Caco-2 (cell line): ENCODE results near the gene KIF26B. TPM values are rescaled to one million over a fixed set of nuclear protein-coding genes. Genes with fewer than 3 reads are reported as not detected.

Experiments used
- BruUV-seq: library from RNA; stranded (reverse); fragments of 400-500 nt; replicated peaks from 2 replicates; lab custom pipeline; 2021; lab: Mats Ljungman, UMichigan
- CTCF ChIA-PET: fragments of 300-600 bp; sonication (Branson Sonifier 250); formaldehyde crosslinking; loops from one replicate; lab custom pipeline; 2022; ENCODE audit warnings: antibody characterized with exemption; lab: Charles Lee
- POLR2A ChIA-PET: fragments of 300-600 bp; sonication (Branson Sonifier 250); formaldehyde crosslinking; loops from one replicate; lab custom pipeline; 2022; ENCODE audit warnings: antibody characterized with exemption; lab: Charles Lee
- DNase-seq, 2 experiments: peaks; one replicate each; pipeline versions ENCODE4 v3.0.0 to v3.0.0-alpha.2; 2020 to 2022
- H3K27me3 ChIP-seq: replicated peaks from 2 replicates; pipeline ENCODE4 v1.6.0; 2011; ENCODE audit warnings: low read length; ENCODE audit not compliant: control insufficient read depth, insufficient read depth
- H3K36me3 ChIP-seq: 2 replicates; pipeline ENCODE4 v1.5.1; 2011; ENCODE audit warnings: low read length; ENCODE audit not compliant: control insufficient read depth, insufficient read depth
- H3K4me1 ChIP-seq: fragments of 250-450 bp; sonication (Bioruptor Pico); 2 replicates; pipeline ENCODE4 v1.5.1; 2020; ENCODE audit warnings: mild to moderate bottlenecking
- H3K4me3 ChIP-seq: 2 replicates; pipeline ENCODE4 v1.5.1; 2011; ENCODE audit warnings: low read depth, mild to moderate bottlenecking, control low read depth, low read length
- H3K9me3 ChIP-seq: fragments of 250-450 bp; sonication (Bioruptor Pico); 2 replicates; pipeline ENCODE4 v1.5.1; 2020; ENCODE audit warnings: mild to moderate bottlenecking, moderate library complexity
- H3K27ac Mint-ChIP-seq: one replicate; pipeline ENCODE4 v1.8.0; 2022; ENCODE audit warnings: mixed read lengths; ENCODE audit not compliant: unreplicated experiment
- H3K27me3 Mint-ChIP-seq: one replicate; pipeline ENCODE4 v1.8.0; 2022; ENCODE audit warnings: mixed read lengths; ENCODE audit not compliant: insufficient read depth, unreplicated experiment
- H3K36me3 Mint-ChIP-seq: one replicate; pipeline ENCODE4 v1.8.0; 2022; ENCODE audit warnings: mild to moderate bottlenecking, mixed read lengths; ENCODE audit not compliant: insufficient read depth, unreplicated experiment
- H3K4me1 Mint-ChIP-seq: one replicate; pipeline ENCODE4 v1.8.0; 2022; ENCODE audit warnings: low read depth, mixed read lengths; ENCODE audit not compliant: unreplicated experiment
- H3K4me3 Mint-ChIP-seq: one replicate; pipeline ENCODE4 v1.8.0; 2022; ENCODE audit warnings: mild to moderate bottlenecking, moderate library complexity, mixed read lengths; ENCODE audit not compliant: unreplicated experiment
- H3K9me3 Mint-ChIP-seq: one replicate; pipeline ENCODE4 v1.8.0; 2022; ENCODE audit warnings: mixed read lengths; ENCODE audit not compliant: unreplicated experiment
- intact Hi-C: fragments of 100-400 bp; cut with micrococcal nuclease; formaldehyde crosslinking; loops from one replicate; pipeline ENCODE4 v1.10.0; 2022; ENCODE audit not compliant: unreplicated experiment
- total RNA-seq: library from RNA; stranded (reverse); gene quantifications from 2 replicates; pipeline ENCODE4 v1.2.3, GENCODE V29; 2022
- TF ChIP-seq, protein P1 (sequence below), 2 experiments: fragments of 200-600 bp in 1 of 2; IDR thresholded peaks; 1 replicate in 1 of 2; 2 replicates in 1 of 2; pipeline versions ENCODE4 v1.5.1 to v1.8.0; 2011 to 2022; ENCODE audit warnings: antibody characterized with exemption in 1 of 2, control low read depth in 1 of 2, inconsistent platforms in 1 of 2, low read depth in 1 of 2, low read length in 1 of 2, mild to moderate bottlenecking in 1 of 2, moderate library complexity in 1 of 2; ENCODE audit not compliant: insufficient read depth in 1 of 2, severe bottlenecking in 1 of 2, unreplicated experiment in 1 of 2

KIF26B gene
- total RNA-seq, 1 experiment from 2014 or later: 4.9 TPM

DNA sequence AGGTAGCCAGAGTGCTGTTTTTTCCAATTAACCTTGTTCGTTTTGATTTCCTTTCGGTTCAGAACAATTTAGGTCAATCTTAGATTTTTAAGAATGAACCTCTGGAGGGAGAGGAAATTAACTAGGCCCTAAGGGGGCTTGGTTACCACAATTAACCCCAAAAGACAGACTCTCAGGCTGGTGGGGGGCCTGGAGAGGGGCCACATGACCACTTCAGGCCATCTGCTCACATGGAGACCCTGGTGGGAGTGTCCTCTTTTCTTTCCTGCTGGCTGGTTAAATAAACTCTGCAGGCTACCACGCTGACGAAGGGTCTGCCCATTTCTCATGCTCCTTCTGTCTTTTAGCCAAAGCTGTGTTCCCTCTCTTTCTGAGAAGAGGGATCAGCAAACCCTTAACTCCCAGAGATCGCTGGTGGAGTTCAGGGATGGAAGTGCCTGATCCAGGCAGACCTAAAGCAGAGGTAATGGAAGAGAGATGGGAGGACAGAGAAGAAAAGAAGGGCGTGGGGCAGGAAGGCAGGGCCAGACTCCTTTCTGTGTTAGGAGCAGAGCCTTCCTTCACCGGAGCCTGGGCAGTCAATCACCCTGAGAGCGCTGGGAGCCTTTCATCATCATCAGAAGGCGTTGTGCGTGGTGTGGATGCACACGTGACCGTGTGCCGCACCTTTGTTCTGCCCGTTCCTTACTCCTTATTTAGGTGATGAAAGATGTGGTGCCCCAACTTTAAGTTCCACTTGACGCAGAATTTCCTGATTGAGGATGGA is 58.5 kb downstream of the KIF26B start:
- H3K27ac Mint-ChIP-seq: no peak overlapping the region
- no peak for DNase-seq
- CTCF ChIA-PET: no interaction called here

DNA sequence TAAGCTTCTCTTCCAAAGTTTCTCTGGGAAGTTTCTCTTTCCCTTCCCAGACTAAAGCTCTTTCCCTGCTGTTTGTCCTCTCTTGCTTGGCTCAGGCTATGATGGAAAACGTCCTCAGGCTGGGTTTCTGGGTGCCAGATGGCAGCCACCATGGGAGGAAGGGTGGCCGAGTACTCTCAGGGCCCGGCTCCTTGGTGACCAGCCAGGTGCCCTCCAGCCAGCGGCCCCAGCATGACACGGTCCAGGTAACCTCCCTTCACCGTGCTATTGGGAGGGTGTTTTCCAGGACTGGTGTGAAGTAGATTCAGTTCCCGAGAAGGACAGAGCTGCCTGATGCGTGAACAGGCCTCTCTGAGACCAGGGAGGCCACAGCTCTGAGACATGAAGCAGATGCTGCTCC is 60.3 kb downstream of the KIF26B start:
- Histone ChIP-seq H3K36me3 (no peaks in the 10 kb centered on the region), H3K4me3 (no peak overlapping the region), H3K4me1 (no peaks in the 10 kb centered on the region), H3K27me3 (no peaks in the 10 kb centered on the region), H3K9me3 (no peaks in the 10 kb centered on the region)
- DNase-seq: no peak
- intact Hi-C loops: no loop called here
- Mint-ChIP-seq H3K27me3 (no peaks in the 10 kb centered on the region), H3K4me3 (no peak overlapping the region), H3K27ac (no peak overlapping the region), H3K36me3 (no peaks in the 10 kb centered on the region), H3K9me3 (no peaks in the 10 kb centered on the region), H3K4me1 (no peaks in the 10 kb centered on the region)
- ChIA-PET POLR2A (no interaction called here), CTCF (no interaction called here)
- TF ChIP-seq, protein P1, sequence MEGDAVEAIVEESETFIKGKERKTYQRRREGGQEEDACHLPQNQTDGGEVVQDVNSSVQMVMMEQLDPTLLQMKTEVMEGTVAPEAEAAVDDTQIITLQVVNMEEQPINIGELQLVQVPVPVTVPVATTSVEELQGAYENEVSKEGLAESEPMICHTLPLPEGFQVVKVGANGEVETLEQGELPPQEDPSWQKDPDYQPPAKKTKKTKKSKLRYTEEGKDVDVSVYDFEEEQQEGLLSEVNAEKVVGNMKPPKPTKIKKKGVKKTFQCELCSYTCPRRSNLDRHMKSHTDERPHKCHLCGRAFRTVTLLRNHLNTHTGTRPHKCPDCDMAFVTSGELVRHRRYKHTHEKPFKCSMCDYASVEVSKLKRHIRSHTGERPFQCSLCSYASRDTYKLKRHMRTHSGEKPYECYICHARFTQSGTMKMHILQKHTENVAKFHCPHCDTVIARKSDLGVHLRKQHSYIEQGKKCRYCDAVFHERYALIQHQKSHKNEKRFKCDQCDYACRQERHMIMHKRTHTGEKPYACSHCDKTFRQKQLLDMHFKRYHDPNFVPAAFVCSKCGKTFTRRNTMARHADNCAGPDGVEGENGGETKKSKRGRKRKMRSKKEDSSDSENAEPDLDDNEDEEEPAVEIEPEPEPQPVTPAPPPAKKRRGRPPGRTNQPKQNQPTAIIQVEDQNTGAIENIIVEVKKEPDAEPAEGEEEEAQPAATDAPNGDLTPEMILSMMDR (IDR thresholded peaks at IDR 0.05; ENCODE audit: insufficient read depth in 1 of 2, low read depth in 1 of 2, low read length in 1 of 2, severe bottlenecking in 1 of 2, unreplicated experiment in 1 of 2): no peak
- no TSS peak for BruUV-seq

More for the DNA sequence above, 58.5 kb downstream of the KIF26B start:
- H3K4me3 ChIP-seq: no peak overlapping the region
- no peaks in the 10 kb centered on the region for H3K27me3 Mint-ChIP-seq
- H3K36me3 ChIP-seq: no peaks in the 10 kb centered on the region
- no peaks in the 10 kb centered on the region for H3K9me3 Mint-ChIP-seq
- no peaks in the 10 kb centered on the region for H3K4me1 Mint-ChIP-seq
- H3K4me3 Mint-ChIP-seq: no peak overlapping the region
- intact Hi-C loops: no loop called here
- no peaks in the 10 kb centered on the region for H3K27me3 ChIP-seq
- POLR2A ChIA-PET: no interaction called here
- H3K36me3 Mint-ChIP-seq: no peaks in the 10 kb centered on the region
- TF ChIP-seq, protein P1 (IDR thresholded peaks at IDR 0.05; ENCODE audit: insufficient read depth in 1 of 2, low read depth in 1 of 2, low read length in 1 of 2, severe bottlenecking in 1 of 2, unreplicated experiment in 1 of 2): no peak
- no TSS peak for BruUV-seq
- H3K4me1 ChIP-seq: no peaks in the 10 kb centered on the region
- H3K9me3 ChIP-seq: peaks cover 4% of the 10 kb centered on the region

DNA sequence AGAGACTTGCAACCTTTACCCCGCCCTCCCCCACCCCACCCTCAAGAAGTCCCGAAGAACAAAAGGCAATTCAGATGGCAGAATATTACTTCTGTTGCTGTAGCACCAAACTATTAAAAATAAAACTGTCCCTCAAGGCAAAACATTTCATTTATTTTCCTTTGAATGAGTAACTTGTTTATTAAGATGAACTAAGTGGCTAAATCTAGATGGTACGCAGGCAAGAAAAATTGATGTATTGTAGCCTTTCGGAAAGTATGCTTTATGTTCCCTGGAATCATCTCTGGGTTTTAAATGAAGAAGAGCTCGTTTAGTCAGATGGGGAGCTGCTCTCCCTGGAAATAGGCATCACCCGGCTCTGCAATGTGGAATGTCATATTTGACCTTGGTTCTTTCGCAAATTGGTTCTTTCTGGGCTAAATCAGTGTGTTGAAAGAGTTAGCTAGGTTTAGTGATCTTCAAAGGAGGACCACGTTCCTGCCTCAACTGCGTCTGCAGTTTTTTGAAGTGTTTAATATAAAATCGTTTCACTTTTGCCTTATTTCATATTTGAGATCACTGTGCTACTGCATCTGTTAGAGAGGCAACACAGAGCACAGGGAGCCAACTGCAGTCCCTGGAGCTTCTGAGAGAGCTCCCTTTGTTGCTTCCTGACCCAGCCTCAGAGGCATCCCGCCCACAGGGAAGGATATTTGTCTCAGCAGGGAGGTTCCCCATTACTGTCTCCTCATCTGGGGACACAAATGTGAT is 61.8 kb downstream of the KIF26B start:
- Mint-ChIP-seq H3K4me1 (no peaks in the 10 kb centered on the region), H3K36me3 (no peaks in the 10 kb centered on the region), H3K9me3 (no peaks in the 10 kb centered on the region), H3K27me3 (no peaks in the 10 kb centered on the region), H3K4me3 (no peak overlapping the region), H3K27ac (no peak overlapping the region)
- ChIA-PET CTCF (no interaction called here), POLR2A (no interaction called here)
- no TSS peak for BruUV-seq
- Histone ChIP-seq H3K9me3 (no peaks in the 10 kb centered on the region), H3K27me3 (no peaks in the 10 kb centered on the region), H3K36me3 (no peaks in the 10 kb centered on the region), H3K4me1 (no peaks in the 10 kb centered on the region), H3K4me3 (no peak overlapping the region)
- intact Hi-C loops: no loop called here
- TF ChIP-seq, protein P1 (IDR thresholded peaks at IDR 0.05; ENCODE audit: insufficient read depth in 1 of 2, low read depth in 1 of 2, low read length in 1 of 2, severe bottlenecking in 1 of 2, unreplicated experiment in 1 of 2): no peak
- no peak for DNase-seq
